ENCODE results near the gene GALNT2. TPM values are rescaled to one million over a fixed set of nuclear protein-coding genes. Genes with fewer than 3 reads are reported as not detected.

Gene GALNT2
- total RNA-seq, 5 donors from 2014 or later (not counting 1 experiment from before 2014, with no cell fraction given): 22.2 to 29.7 (median 23.5) TPM

GRCh38 chr1:230153641-230154296 lies 86.7 kb downstream of the GALNT2 start:
- no peaks in the 10 kb centered on the region for H3K36me3 ChIP-seq (ENCODE audit: control insufficient read depth in 2 of 2, extremely low read depth in 1 of 2, insufficient read depth in 1 of 2, low read length in 1 of 2)
- Mint-ChIP-seq H3K4me3 (no peak overlapping the region), H3K4me1 (peaks cover 29 to 52% (median 42%) of the 10 kb centered on the region in 3 donors), H3K27me3 (no peaks in the 10 kb centered on the region), H3K9me3 (no peaks in the 10 kb centered on the region), H3K27ac (no peak overlapping the region), H3K36me3 (peaks cover 7% of the 10 kb centered on the region)
- POLR2A ChIA-PET: no interaction called here
- H3K4me1 ChIP-seq (ENCODE audit: control insufficient read depth in 1 of 2, extremely low read depth in 1 of 2, insufficient read depth in 2 of 2, low read length in 2 of 2): peaks cover 5 to 13% of the 10 kb centered on the region in 2 experiments
- no CpG with 5 or more reads among the region's 11 CpGs for WGBS (ENCODE audit: insufficient coverage)
- no peak overlapping the region for H3K27ac ChIP-seq (ENCODE audit: low read length)
- CTCF ChIA-PET: no interaction called here
- ATAC-seq (replicated peaks in 1 of 4): no peak
- no peak overlapping the region for H3K4me3 ChIP-seq (ENCODE audit: control insufficient read depth in 1 of 2, extremely low read depth in 1 of 2, low read length in 1 of 2)
- no peaks in the 10 kb centered on the region for H3K27me3 ChIP-seq (replicated peaks in 1 of 2; ENCODE audit: control insufficient read depth in 2 of 2, extremely low read depth in 1 of 2, insufficient read depth in 2 of 2, low read length in 1 of 2)
- no peaks in the 10 kb centered on the region for H3K9me3 ChIP-seq
- no peak for DNase-seq

- 96% methylated on average over 15 of the region's 19 CpGs for WGBS (ENCODE audit: insufficient coverage)
- H3K4me3 Mint-ChIP-seq: no peak overlapping the region
- no peak for ATAC-seq (replicated peaks in 1 of 4)
Measured at GRCh38 chr1:230155021-230155420, 88.0 kb downstream of the GALNT2 start.

GRCh38 chr1:230156068-230156467 lies 89.0 kb downstream of the GALNT2 start:
- no peaks in the 10 kb centered on the region for H3K9me3 Mint-ChIP-seq
- ChIA-PET CTCF (no interaction called here), POLR2A (no interaction called here)
- peaks cover 17 to 41% (median 34%) of the 10 kb centered on the region in 3 donors for H3K4me1 Mint-ChIP-seq
- Histone ChIP-seq H3K27me3 (replicated peaks in 1 of 2; ENCODE audit: control insufficient read depth in 2 of 2, extremely low read depth in 1 of 2, insufficient read depth in 2 of 2, low read length in 1 of 2) (no peaks in the 10 kb centered on the region), H3K36me3 (ENCODE audit: control insufficient read depth in 2 of 2, extremely low read depth in 1 of 2, insufficient read depth in 1 of 2, low read length in 1 of 2) (no peaks in the 10 kb centered on the region), H3K27ac (ENCODE audit: low read length) (no peak overlapping the region), H3K4me1 (ENCODE audit: control insufficient read depth in 1 of 2, extremely low read depth in 1 of 2, insufficient read depth in 2 of 2, low read length in 2 of 2) (peaks cover 0 to 4% of the 10 kb centered on the region in 2 experiments), H3K9me3 (no peaks in the 10 kb centered on the region), H3K4me3 (ENCODE audit: control insufficient read depth in 1 of 2, extremely low read depth in 1 of 2, low read length in 1 of 2) (no peak overlapping the region)
- H3K36me3 Mint-ChIP-seq: peaks cover 7% of the 10 kb centered on the region
- WGBS (ENCODE audit: insufficient coverage): 96% methylated on average over 3 of the region's 5 CpGs
- no peak overlapping the region for H3K27ac Mint-ChIP-seq
- H3K27me3 Mint-ChIP-seq: no peaks in the 10 kb centered on the region
- H3K4me3 Mint-ChIP-seq: no peak overlapping the region
- ATAC-seq (replicated peaks in 1 of 4): no peak
- DNase-seq: no peak

More at GRCh38 chr1:230155021-230155420, 88.0 kb downstream of the GALNT2 start:
- Mint-ChIP-seq H3K36me3 (peaks cover 7% of the 10 kb centered on the region), H3K4me1 (peaks cover 18 to 42% (median 34%) of the 10 kb centered on the region in 3 donors), H3K27me3 (no peaks in the 10 kb centered on the region), H3K9me3 (no peaks in the 10 kb centered on the region), H3K27ac (no peak overlapping the region)
- ChIA-PET POLR2A (no interaction called here), CTCF (interaction anchor here (0.6 kb wide), 2 partner anchors 231 to 1291 kb away, joined by 3 to 5 read pairs; no protein-coding TSS in a partner anchor)
- H3K9me3 ChIP-seq: no peaks in the 10 kb centered on the region
- no peak overlapping the region for H3K27ac ChIP-seq (ENCODE audit: low read length)
- no peak overlapping the region for H3K4me3 ChIP-seq (ENCODE audit: control insufficient read depth in 1 of 2, extremely low read depth in 1 of 2, low read length in 1 of 2)
- no peaks in the 10 kb centered on the region for H3K36me3 ChIP-seq (ENCODE audit: control insufficient read depth in 2 of 2, extremely low read depth in 1 of 2, insufficient read depth in 1 of 2, low read length in 1 of 2)
- peaks cover under 1 to 4% of the 10 kb centered on the region in 2 experiments for H3K4me1 ChIP-seq (ENCODE audit: control insufficient read depth in 1 of 2, extremely low read depth in 1 of 2, insufficient read depth in 2 of 2, low read length in 2 of 2)
- H3K27me3 ChIP-seq (replicated peaks in 1 of 2; ENCODE audit: control insufficient read depth in 2 of 2, extremely low read depth in 1 of 2, insufficient read depth in 2 of 2, low read length in 1 of 2): no peaks in the 10 kb centered on the region
- no peak for DNase-seq

- ATAC-seq (replicated peaks in 1 of 4) (no peak), DNase-seq (no peak)
- no peaks in the 10 kb centered on the region for H3K27me3 Mint-ChIP-seq
- CTCF ChIA-PET: interaction anchor here in 1 of 2 donors (0.6 kb wide), 1 partner anchor 11 kb away, joined by 4 read pairs; no protein-coding TSS in a partner anchor
- Histone ChIP-seq H3K27ac (ENCODE audit: low read length) (no peak overlapping the region), H3K9me3 (no peaks in the 10 kb centered on the region), H3K4me3 (ENCODE audit: control insufficient read depth in 1 of 2, extremely low read depth in 1 of 2, low read length in 1 of 2) (no peak overlapping the region), H3K36me3 (ENCODE audit: control insufficient read depth in 2 of 2, extremely low read depth in 1 of 2, insufficient read depth in 1 of 2, low read length in 1 of 2) (no peaks in the 10 kb centered on the region), H3K4me1 (ENCODE audit: control insufficient read depth in 1 of 2, extremely low read depth in 1 of 2, insufficient read depth in 2 of 2, low read length in 2 of 2) (peaks cover 0 to 4% of the 10 kb centered on the region in 2 experiments), H3K27me3 (replicated peaks in 1 of 2; ENCODE audit: control insufficient read depth in 2 of 2, extremely low read depth in 1 of 2, insufficient read depth in 2 of 2, low read length in 1 of 2) (no peaks in the 10 kb centered on the region)
- H3K36me3 Mint-ChIP-seq: peaks cover 4% of the 10 kb centered on the region
- no peaks in the 10 kb centered on the region for H3K9me3 Mint-ChIP-seq
- POLR2A ChIA-PET: no interaction called here
- WGBS (ENCODE audit: insufficient coverage): 40% methylated on average over 1 of the region's 4 CpGs
- H3K4me1 Mint-ChIP-seq: peaks cover 22 to 41% (median 34%) of the 10 kb centered on the region in 3 donors
- no peak overlapping the region for H3K4me3 Mint-ChIP-seq
- H3K27ac Mint-ChIP-seq: no peak overlapping the region
Measured at GRCh38 chr1:230156536-230156935, 89.5 kb downstream of the GALNT2 start.

GRCh38 chr1:230157420-230158390 lies 90.7 kb downstream of the GALNT2 start:
- H3K9me3 ChIP-seq: no peaks in the 10 kb centered on the region
- ATAC-seq (replicated peaks in 1 of 4): no peak
- 71% methylated on average over 6 of the region's 12 CpGs for WGBS (ENCODE audit: insufficient coverage)
- no peak overlapping the region for H3K27ac ChIP-seq (ENCODE audit: low read length)
- H3K36me3 ChIP-seq (ENCODE audit: control insufficient read depth in 2 of 2, extremely low read depth in 1 of 2, insufficient read depth in 1 of 2, low read length in 1 of 2): no peaks in the 10 kb centered on the region
- peaks cover 0 to 4% of the 10 kb centered on the region in 2 experiments for H3K4me1 ChIP-seq (ENCODE audit: control insufficient read depth in 1 of 2, extremely low read depth in 1 of 2, insufficient read depth in 2 of 2, low read length in 2 of 2)
- ChIA-PET POLR2A (no interaction called here), CTCF (interaction anchor here in 1 of 2 donors (0.6 kb wide), 1 partner anchor 10 kb away, joined by 4 read pairs; no protein-coding TSS in a partner anchor)
- Mint-ChIP-seq H3K27ac (no peak overlapping the region), H3K9me3 (no peaks in the 10 kb centered on the region), H3K27me3 (no peaks in the 10 kb centered on the region), H3K36me3 (peaks cover 4% of the 10 kb centered on the region), H3K4me1 (peaks cover 31 to 40% (median 34%) of the 10 kb centered on the region in 3 donors), H3K4me3 (no peak overlapping the region)
- no peaks in the 10 kb centered on the region for H3K27me3 ChIP-seq (replicated peaks in 1 of 2; ENCODE audit: control insufficient read depth in 2 of 2, extremely low read depth in 1 of 2, insufficient read depth in 2 of 2, low read length in 1 of 2)
- DNase-seq: no peak
- no peak overlapping the region for H3K4me3 ChIP-seq (ENCODE audit: control insufficient read depth in 1 of 2, extremely low read depth in 1 of 2, low read length in 1 of 2)

All from T-cell (primary cell).